Small intestine (tissue), 4 donors: ENCODE data around the gene TSHZ1. TPM values are rescaled to one million over a fixed set of nuclear protein-coding genes. Genes with fewer than 3 reads are reported as not detected.

Source experiments
- polyA plus RNA-seq, 4 donors: library from polyadenylated mRNA; stranded (reverse) in 3 of 4; unstranded in 1 of 4; fragments of 200-250 nt in 3 of 4; fragments of 120-200 nt in 1 of 4; gene quantifications; one replicate each; pipeline versions ENCODE4 v1.2.1 to v1.2.3, GENCODE V29; 2013
- donor health status: healthy with polysubstance abuse.
- donor health status: Bipolar disorder and iron deficiency.
- donor health status: healthy.

Gene TSHZ1
- polyA plus RNA-seq, 4 donors: 7.3 to 41.9 (median 10.3) TPM

Other genes starting within 250 kb of the TSHZ1 start
- 10 to 100 TPM; 11.6 to 49.7 (median 22.1) TPM for gene PTGR3, start 1.7 kb upstream of the TSHZ1 start, polyA plus RNA-seq
- gene SMIM21, start 216.9 kb downstream of the TSHZ1 start, polyA plus RNA-seq: under 1 TPM in 1 of 4 donors, not detected in 3; 0.04 TPM